Limb (tissue), 2 donors: ENCODE results near the gene STON2.

ENCODE experiments used
- DNase-seq, 2 donors: peaks; one replicate each; pipeline ENCODE4 v3.0.0-alpha.2; 2016; ENCODE audit errors: extremely low spot score in 2 of 2

Gene STON2

DNA sequence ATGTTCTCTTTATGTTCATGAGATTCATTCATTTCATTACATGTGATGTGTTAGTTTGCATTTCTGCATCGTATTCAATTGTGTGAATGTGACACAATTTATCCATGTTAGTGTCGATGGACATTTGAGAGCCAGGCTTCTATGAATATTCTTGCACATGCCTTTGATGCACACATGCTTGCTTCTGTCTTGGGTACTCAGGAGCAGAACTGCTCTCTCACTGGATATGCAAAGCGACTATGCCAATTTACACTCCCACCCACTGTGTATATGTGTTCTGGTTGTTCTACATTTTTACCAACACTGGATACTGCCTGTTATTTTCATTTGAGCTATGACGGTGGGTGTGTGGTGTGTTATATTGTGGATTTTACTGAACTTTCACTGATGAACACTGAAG lies 95.1 kb downstream of the STON2 start:
- no peak for DNase-seq

DNA sequence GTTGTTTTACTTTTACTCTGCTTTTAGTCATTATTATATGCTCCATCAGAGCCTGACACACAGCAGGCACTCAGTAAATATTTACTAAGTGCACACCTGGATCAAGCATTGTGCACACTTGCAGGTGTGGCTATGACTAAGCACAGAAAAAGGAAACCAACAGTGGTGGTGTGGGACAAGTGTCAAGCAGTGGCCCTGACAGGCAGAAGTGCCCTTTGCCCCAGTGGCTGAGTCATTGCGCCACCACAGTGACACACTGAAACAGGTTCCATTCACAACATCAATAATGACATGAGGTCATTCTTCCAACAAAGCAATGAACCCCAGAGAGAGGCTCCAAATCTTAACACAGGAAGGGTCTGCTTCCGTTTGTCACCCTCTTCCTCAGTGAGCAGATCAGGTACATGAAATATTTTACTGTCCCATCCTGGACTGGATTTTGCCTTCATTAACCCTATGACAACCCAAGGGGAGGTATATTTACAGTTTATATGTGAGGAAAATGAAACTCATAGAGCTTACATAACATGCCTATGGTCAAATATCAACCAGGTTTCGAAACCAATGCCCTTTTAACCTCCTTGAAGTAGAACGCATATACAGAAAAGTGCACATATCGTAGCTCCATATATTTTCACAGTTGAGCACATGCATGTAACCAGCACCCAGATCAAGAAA lies 96.7 kb downstream of the STON2 start:
- DNase-seq = no peak

DNA sequence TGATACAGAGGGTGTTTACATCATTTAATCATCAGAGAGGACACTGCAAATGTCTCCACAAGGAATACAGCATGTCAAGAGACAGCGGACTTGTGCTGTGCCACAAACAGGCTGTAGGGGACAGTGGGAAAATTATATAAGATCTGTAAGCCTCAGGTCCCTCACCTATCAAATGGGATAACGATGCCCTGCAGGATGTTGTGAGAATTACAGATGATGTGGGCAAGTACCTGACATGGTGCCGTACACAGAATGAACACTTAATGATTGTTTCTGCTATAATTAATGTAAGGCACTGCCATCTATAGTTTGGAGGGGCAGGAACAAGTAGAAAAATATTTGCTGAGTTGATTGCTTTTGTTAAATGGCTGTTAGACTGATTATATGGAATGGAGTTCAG lies 97.5 kb downstream of the STON2 start:
- DNase-seq = no peak

DNA sequence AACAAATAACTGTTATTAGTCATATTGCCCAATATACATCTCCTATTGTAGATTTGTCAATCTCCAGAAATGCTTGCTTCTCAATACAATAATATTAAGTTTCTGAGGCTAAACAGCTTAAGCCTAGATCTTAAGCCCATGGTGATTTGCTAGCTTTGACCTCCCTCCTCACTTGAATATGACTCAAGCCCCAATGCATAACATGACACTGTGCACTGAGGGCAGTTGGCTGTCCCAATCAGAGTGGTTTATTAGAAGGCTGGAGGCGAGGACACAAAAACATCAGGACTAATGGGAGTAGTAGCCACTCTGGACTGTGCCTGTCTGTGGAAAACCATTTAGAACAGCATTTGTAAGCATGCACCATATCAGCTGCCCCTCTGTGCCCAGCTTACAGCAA lies 98.3 kb downstream of the STON2 start:
- DNase-seq = no peak

DNA sequence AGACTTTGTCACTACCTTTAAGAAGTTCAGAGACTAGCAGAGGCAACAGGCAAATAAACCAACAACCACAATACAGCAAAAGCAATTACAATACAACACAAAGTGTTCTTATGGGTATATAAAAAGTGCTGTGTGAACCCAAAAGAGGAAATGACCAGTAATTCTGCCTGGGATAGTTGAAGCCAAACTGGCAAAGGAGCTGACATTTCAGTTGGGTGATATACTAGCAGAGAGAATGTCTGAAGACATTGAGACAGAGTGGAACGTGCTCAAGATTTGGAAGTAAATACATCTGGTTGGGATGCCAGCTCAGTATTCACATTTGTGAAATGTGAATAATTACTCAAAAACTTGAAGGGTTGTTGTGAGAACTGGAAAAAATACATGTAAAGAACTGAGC lies 98.8 kb downstream of the STON2 start:
- DNase-seq = no peak

DNA sequence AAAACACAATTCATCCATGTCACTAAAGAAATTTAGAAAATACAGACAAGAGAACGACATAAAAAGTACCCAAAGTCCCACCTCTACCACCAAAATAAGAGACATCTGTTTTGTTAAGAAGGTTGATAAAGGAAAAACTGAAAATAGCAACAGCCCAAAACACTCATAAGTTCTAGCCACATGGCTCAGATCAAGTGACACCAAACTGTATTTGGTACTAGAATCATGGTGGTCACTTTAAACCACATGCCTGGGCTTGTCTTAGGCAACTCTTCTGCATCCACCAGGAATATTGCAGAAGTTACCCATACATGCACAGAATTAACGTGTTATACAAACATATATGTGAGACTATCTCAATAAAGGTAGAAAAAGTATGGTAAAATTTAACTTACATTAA lies 101.2 kb downstream of the STON2 start:
- DNase-seq = no peak

DNA sequence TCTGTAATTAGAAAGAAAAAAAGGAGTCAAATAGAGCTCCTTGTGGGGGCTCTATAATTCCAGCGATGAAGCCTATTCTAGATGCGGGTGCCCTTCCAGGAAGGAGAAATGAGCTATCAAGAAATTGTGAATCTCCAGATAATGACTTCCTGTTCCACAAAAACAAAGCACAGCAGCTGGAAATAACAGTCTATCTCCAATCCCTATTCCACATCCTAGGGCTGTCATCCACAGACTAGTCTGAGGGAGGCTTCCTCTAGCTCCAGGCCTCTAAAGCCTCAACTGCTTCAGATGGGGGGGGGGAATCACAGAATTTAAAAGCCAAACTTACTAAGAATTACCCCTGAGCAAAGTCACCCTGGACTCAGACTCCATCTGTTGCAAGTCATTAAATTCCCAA lies 102.0 kb downstream of the STON2 start:
- DNase-seq = no peak

DNA sequence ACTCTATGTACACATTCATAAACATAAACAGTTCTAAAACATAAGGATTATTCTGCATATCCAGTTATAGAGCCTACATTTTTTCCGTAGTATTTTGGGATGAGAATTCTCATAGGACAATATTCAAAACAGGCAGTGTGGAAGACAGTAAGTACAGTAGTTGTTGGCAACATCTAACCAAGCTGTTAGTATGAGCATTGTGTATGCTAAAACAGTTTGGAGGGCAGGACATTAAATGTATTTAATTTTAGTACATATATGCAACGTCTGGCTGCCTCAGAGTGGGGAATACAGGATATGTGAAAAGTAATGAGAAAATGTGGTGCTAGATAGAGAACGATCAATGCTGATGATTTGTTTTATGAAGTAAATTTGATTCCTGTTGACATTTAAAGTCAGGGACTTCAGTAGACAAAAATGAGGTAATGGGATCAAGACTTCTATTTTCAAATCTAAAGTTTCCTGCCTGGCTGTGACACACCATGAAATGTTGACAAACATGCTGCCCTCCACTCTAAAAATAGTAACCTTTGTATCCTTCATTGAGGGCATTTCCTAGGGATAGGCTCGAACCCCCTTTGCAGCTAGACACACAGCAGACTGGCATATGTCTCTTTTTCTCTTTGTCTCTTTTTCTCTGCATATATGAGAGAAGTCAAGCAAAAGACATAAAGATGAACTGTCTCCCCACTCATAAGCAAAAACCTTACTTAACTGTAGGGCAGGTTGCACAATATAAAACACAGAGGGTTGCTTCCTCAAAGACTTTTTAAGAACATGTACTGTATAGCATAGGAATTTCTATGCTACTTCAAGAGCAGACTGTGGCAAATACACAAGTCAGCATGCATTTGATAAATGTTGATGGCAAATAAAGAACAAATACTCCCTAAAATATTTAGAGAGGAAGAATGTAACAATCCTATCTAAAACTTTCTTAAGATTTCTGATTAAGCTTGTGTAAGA lies 103.9 kb downstream of the STON2 start:
- no peak for DNase-seq

DNA sequence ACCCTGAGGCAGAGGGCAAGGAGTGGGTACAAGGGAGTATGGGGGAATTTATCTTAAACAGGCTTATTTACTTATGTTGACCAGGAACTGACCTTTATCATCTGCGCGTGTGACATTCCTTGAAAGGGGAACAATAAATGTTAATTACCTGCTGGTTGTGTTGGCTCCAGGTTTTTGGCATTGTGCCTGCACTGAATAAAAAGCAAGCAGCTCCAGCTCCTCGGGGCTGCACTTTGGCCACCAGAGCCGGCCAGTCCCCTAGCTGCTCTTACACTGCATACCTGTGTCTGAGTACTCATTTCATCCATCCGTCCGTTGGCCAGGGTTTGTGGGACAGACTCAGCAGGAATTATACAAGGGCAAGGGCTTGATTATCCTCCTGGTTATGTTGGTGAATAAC lies 110.6 kb downstream of the STON2 start:
- DNase-seq = no peak

DNA sequence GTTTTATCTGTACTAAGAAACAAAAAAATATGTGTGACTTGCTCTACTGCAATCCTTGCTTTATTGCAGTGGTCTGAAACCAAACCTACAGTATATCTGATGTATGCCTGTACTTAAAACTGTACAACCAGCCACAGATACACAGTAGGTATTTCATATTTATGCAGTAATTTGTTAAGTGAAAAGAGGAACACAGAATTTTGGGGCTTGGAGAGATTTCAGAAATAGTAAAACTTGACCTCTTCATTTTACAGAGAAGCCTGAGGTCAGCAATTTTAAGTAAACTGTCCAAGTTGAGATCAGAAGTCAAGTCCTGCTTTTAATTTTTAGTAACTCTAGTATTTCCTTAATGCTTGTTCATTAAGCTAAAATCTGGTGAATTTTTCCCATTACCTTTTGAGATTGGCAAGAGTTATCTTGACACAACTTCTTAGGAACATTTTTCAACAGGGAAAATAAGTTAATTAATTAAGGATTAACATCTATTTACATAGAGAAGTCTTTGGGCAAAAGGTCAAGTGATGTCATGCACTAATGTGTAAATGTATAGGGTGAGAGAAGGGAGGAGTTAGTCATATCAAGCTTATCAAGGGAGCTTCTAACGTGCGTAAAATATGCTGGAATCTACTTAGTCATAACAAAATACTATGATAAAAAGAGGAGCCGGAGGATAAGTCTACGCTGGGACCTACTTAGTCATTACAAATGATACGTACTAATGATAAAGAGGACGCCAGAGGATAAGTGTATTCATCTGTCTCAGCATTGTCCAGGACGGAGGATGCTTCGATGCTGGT lies 113.4 kb downstream of the STON2 start:
- no peak for DNase-seq

DNA sequence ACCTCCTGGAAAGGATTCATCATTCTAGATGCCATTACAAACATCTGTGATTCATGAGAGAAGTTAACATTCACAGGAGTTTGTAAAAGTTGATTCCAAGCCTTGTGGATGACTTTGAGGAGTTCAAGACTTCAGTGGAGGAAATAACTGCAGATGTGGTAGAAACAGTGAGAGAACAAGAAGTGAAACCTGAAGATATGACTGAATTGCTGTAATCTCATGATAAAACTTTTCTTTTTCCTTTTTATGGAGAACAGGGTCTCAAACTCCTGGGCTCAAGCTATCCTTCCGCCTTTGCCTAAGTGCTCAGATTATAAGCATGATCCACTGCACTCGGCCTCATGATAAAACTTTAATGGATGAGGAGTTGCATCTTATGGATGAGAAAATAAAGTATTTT lies 114.9 kb downstream of the STON2 start:
- DNase-seq = no peak

DNA sequence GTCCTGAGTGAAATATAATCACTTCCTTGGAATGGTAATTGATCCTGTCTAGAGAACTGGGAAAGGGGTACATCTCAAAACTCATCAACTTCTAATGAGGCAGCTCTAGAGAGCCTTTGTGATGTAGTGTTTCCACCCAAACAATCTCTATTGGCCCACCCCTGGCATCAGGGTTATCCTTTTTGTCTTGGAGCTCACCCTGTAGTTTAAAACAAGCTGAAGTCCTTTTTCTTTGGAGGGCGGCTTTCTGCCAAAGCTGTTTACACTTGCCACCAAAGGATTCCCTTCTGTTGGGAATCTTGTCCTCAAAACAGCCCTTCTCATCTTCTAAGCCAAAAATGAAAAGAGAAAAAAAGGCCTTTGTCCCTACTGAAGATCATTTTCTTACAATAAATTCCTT lies 118.8 kb downstream of the STON2 start:
- DNase-seq = no peak

DNA sequence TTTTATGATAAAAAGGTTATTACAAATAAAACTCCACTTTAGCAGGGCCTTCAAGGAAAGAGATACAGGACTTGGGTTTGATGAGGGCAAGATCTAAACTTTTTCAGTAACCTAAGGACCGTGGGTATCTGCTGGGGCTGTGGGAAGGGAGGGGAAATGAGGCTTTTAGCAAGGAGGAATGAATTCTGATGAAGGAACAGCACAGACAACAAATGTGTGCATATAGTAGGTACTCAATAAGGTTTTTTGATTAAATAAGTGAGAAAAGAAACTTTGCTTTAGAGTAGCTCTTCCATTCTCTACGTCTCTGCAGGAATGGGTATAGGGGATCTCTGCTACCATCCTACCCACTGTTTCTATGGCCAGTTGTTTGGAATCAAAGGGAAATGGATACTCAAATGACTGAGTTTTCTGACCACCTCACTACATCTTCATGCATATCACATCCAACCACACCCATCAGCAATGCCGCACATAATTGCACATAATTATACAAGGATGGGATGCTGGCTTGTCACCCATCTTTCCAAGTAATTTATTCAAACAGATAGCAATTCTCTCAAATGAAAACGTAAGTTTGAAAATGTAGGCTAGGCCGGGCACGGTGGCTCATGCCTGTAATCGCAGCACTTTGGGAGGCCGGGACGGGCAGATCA lies 119.9 kb downstream of the STON2 start:
- DNase-seq = no peak

DNA sequence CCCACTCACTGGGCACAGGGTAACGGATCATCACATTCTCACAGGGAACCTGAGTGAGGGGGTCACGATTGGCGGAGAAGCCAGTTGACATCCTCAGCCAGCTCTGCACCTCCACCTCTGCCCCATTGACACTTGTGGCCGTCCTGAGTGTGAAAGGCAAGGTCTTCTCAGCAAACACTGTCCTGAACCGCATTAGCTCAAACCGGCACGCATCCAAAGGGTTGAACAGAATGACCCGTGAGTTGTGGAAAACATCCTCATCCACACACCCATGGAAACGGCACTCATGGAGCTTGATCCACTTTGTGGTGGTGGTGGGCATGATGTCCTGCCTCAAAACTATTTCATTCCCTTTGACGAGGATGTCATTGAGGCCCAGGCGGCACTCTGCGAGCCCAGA lies 123.0 kb downstream of the STON2 start:
- no peak for DNase-seq

DNA sequence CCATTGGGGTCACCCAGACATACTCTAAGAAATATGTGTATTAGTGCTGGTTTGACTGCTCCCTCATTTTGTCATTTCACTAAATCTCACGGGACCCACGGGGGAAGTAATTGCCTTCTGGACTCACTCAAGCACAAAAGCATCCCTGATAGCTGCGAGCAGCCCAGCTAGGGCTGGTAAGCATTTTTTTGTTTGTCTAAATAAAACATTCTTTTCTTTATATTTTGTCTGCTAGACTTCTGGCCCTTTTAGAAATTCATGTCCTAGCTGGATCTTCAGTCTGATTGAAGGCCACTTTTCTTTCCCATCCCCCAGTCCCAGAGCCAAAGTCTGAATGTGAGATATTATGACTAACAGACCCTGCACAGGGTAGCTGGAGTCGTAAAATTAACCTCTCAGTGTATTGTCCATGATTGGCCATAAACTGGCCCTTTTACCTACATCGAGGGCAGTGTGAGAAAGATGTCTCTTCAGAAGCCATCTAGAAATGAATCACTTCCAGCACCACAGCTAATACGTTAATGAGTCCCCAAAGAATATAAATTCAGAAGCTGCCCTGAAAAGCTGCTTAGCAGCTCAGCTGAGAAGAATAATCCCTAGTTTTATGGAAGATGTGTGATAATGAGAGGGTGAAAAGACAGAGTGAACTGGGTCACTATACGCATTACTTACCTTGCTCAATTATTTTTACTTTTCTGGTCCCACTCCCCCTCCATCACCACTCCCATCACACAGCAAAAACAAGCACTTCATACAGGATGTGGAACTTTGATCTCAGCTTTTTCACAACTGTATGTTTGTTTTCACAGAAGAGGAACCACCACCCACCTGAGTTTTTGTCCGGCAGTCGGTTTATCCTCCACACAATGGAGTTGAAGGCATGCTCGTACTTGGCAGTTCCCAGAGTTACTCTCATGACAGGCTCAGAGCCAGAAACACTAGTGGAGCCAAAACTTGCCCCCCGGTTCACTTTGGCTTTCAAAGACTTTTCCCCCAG lies 123.8 kb downstream of the STON2 start:
- no peak for DNase-seq

DNA sequence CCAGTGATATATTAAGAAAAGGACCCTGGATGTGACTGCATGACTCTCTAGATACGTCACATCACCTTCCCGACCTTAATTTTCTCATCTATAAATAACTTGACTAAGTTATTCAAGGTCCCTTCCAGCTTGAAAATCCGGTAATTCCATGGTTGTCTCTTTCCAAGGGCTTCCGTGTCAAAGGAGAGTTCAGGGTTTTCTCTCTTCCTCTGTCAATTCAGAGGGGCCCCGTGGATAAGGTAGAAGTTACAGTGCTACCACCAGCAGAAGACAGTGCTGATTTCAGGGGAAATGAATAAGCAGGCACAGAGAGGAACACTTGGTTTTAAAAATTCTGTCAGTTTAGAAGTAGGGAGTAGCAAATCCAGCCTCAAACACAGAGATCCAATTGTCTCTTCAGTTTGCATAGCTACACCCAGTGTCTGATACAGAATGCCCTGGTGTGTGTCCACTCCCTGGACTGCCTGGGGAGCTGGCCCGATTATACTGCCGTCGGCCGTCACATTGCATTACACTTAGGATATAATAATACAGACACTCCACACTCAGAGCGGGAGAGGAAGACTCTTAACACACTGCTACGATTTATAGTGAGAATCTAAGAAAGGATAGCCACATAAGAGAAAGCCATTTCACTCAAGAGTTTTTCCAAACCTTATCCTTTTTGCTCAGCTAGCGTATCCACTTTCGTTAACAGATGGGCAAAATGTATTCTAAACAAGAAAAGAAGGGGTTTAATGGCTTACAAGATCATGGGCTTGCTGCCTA lies 124.6 kb downstream of the STON2 start:
- no peak for DNase-seq

DNA sequence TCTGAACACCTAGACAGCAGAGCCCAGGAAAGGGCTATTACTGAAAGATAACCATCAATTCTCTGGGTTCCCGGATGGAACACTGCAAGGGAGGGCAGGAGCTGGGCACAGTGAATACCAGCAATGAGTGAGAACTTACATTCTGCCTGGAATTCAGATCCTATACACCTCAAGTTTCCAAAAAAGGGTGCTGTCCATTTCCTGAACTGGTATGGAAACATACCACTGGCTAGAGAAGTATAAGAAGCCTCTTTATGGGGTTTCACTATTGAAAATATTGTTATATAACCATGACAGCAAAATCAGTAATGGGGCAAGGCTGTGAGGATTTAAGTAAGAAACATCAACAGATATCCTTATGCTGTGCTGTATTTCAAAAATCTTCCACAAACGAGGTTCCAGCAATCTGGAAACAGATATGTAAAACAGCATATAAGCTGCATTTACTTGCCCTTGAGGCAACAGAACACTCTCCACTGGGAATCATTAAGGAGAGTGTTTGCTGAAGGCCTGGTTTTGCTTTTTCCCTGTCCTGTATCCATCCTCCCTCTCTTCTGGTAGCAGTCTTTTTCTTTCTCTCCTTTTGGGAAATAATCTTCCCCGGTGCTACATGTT lies 126.1 kb downstream of the STON2 start:
- DNase-seq = no peak

DNA sequence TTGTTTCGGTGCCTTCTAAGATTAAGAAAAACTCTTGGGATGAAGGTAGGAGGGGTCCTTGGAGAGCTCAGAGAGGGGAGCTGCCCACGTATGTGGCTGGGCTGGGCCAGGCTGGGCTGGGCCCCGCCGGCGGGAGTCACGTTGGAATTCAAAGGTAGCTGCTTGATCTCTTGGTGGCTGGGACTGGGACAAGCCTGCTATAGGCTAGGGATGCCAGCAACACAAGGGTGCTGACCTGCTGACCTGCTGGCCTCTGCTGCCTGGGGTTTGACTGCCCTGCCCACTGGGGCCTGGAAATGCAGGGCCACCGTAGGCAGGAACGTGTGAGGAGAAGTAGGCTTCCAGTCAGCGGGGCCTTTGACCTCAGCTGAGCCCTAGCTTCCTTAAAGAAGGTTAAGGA lies 126.6 kb downstream of the STON2 start:
- DNase-seq = no peak

DNA sequence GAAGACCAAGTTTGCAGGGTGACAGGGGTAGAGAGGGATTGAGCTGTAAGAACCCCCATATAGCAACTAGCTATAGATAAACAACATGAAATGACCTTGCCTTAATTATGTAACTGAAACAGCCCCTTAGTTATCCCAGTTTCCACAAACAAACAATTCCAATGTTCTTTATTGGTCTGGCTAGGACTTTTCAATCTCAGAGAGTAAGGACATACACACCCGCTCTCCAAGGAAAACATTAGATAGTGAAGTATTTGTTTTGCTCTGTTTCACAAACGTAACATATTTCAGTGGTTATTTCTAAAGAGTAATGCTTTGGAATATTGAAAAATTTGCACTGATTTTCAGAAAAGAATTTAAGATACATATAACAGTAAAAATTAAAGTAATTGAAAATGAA lies 127.8 kb downstream of the STON2 start:
- DNase-seq = no peak
